Fibroblast of skin of right biceps (primary cell): ENCODE measurements around the gene PDP2.

Experiments used
- DNase-seq: peaks from one replicate; pipeline ENCODE4 v3.0.0-alpha.2; 2013

Gene PDP2

DNA sequence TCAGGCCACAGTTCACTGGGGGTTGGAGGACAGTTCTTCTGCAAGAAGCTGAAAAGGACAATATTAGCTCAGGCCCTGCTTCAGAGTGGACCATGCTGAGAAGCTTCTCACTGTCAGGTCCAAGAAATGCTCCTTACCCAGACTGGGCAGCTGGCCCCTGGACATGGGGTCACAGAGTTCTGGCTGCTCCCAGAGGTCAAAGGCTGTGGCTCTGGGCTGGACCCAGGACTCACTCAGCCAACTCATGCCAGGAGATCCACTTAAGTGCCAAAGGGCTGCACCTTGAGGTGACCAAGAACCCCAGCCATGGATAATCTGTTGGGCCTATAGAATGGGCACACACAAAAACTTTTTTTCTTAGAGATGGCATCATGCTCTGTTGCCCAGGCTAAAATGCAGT, 59.1 kb downstream of the PDP2 start:
- no peak for DNase-seq

DNA sequence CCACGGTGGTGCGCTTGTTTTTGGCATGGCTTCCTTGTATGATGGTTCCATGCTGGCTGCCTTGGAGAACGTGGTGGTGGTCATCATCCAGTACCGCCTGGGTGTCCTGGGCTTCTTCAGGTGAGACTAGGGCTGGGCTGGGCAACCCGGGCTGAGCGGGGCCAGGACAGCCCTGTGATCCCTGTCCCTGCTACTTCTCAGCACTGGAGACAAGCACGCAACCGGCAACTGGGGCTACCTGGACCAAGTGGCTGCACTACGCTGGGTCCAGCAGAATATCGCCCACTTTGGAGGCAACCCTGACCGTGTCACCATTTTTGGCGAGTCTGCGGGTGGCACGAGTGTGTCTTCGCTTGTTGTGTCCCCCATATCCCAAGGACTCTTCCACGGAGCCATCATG, 59.9 kb downstream of the PDP2 start:
- no peak for DNase-seq
